Liver (tissue), 3 donors: ENCODE results near the gene FMN2.
"Not testable (repeated sequence)": the region's sequence is repeated elsewhere in the genome, so short reads cannot be mapped to it uniquely, and the experiment has no call there.

Source experiments
- CTCF ChIP-seq: fragments of 150-350 bp; IDR thresholded peaks from 2 replicates; pipeline ENCODE4 v1.5.1; 2017; ENCODE audit warnings: improper control_type of control experiment, low read depth, low read length; ENCODE audit not compliant: missing input control
- SP1 ChIP-seq: IDR thresholded peaks from 2 replicates; pipeline ENCODE4 v1.6.1; 2018; ENCODE audit warnings: antibody characterized with exemption, mild to moderate bottlenecking
- TAF1 ChIP-seq: conservative IDR thresholded peaks from 2 replicates; pipeline ENCODE4 v1.6.1; 2016; ENCODE audit warnings: antibody characterized with exemption, mild to moderate bottlenecking
- donor health status: healthy.
- donor health status: healthy.

DNA sequence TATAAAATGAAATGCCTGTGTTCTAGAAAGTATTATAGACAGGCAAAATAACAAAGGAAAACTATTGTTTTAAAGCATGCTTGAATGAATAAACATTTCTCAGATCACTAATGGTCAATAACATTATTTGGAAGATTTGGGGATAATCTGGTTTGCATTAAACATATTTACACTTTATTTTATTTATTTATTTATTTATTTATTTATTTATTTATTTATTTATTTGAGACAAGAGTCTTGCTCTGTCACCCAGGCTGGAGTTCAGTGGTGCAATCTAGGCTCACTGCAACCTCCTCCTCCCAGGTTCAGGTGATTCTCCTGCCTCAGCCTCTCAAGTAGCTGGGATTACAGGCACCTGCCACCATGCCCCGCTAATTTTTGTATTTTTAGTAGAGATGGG, 236.7 kb downstream of the FMN2 start:
- TF ChIP-seq CTCF, TAF1, SP1: not testable (repeated sequence)
